Measurements from ENCODE around the gene SGF29.

DNA sequence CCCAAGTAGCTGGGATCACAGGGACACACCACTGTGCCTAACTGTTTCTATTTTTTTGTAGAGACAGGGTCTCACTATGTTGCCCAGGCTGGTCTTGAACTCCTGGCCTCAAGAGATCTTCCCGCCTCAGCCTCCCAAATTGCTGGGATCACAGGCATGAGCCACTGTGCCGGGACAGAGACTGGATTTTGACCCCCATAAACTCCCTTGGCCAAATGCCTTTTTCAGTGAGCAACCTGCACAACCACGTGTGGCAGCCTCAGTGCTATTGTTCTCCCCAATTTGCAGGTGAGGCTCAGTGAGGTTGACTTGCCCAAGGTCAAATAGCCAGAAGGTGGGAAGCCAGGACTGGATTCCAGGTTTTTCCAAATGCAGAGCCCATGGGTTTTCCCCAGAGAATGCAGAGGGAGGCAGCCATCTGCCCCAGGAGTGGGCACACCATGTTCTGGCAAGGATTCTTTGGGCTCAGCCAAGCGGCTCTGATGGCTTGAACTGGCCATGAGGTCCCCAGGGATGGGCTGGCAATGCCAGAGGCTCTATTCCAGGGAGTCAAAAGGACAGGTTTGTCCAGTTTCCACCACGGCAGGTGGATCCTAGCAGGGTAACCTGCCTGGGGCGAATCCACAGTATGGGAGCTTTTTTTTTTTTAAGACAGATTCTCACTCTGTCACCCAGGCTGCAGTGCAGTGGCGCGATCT is 48.9 kb upstream of the SGF29 start:
- TF ChIP-seq CTCF (IDR thresholded peaks at IDR 0.05; ENCODE audit: insufficient read depth, low read depth, low read length) (no peak), EZH2 (IDR thresholded peaks at IDR 0.05; ENCODE audit: insufficient read depth, low read length) (no peak)
